SK-N-SH (cell line): ENCODE measurements around the gene ZC3H13. TPM values are rescaled to one million over a fixed set of nuclear protein-coding genes. Genes with fewer than 3 reads are reported as not detected.

Experiments
- CTCF ChIA-PET: fragments of 300-600, 350-600 bp; formaldehyde crosslinking; extraction: SDS; loops from one replicate; lab custom pipeline; 2021; lab: Yijun Ruan, JAX
- POLR2A ChIA-PET: fragments of 350-600 bp; sonication (Branson Sonifier 250); formaldehyde crosslinking; extraction: SDS; loops from one replicate; lab custom pipeline; 2020; ENCODE audit warnings: antibody characterized with exemption, inconsistent platforms; lab: Yijun Ruan, JAX
- DNase-seq: peaks from one replicate; pipeline ENCODE4 v3.0.0; 2012
- H2AFZ ChIP-seq: fragments of 200-600 bp; sonication (generic); 2 replicates; pipeline ENCODE4 v1.8.1; 2016; ENCODE audit warnings: antibody characterized with exemption, mild to moderate bottlenecking, low read depth
- H3F3A ChIP-seq: fragments of 200-600 bp; sonication (generic); replicated peaks from 2 replicates; pipeline ENCODE3; 2016; ENCODE audit warnings: antibody characterized with exemption, mild to moderate bottlenecking; ENCODE audit not compliant: insufficient read depth
- H3K27ac ChIP-seq, 2 experiments: fragments of 200-500 bp in 1 of 2; fragments of 200-600 bp in 1 of 2; sonication (Bioruptor generic) in 1 of 2; sonication (generic), shearing (Covaris generic) in 1 of 2; 2 replicates each; pipeline versions ENCODE4 v1.5.1 to v1.6.1; 2014 to 2016; ENCODE audit warnings: low read depth in 2 of 2, inconsistent platforms in 1 of 2, low read length in 1 of 2, mild to moderate bottlenecking in 1 of 2, mixed read lengths in 1 of 2
- H3K27me3 ChIP-seq: fragments of 200-600 bp; sonication (generic), shearing (Covaris generic); 2 replicates; pipeline ENCODE4 v1.6.1; 2016; ENCODE audit warnings: mixed run types; ENCODE audit not compliant: insufficient read depth
- H3K36me3 ChIP-seq, 2 experiments: fragments of 200-500 bp in 1 of 2; fragments of 200-600 bp in 1 of 2; sonication (Bioruptor generic) in 1 of 2; sonication (generic) in 1 of 2; replicated peaks in 1 of 2; 2 replicates each; pipeline versions ENCODE3 to v1.5.1; 2014 to 2016; ENCODE audit warnings: low read length in 1 of 2, mild to moderate bottlenecking in 1 of 2; ENCODE audit not compliant: insufficient read depth in 2 of 2, control insufficient read depth in 1 of 2
- H3K4me1 ChIP-seq, 2 experiments: fragments of 200-500 bp in 1 of 2; fragments of 200-600 bp in 1 of 2; sonication (Bioruptor generic) in 1 of 2; sonication (generic), shearing (Covaris generic) in 1 of 2; 2 replicates each; pipeline versions ENCODE4 v1.5.1 to v1.6.1; 2014 to 2016; ENCODE audit warnings: low read depth in 1 of 2, low read length in 1 of 2, mixed run types in 1 of 2; ENCODE audit not compliant: insufficient read depth in 2 of 2, control insufficient read depth in 1 of 2
- H3K4me2 ChIP-seq: fragments of 200-600 bp; sonication (generic), shearing (Covaris generic); 2 replicates; pipeline ENCODE4 v1.6.1; 2017; ENCODE audit warnings: mixed run types
- H3K4me3 ChIP-seq, 2 experiments: fragments of 200-500 bp in 1 of 2; fragments of 200-600 bp in 1 of 2; sonication (Bioruptor generic) in 1 of 2; sonication (generic), shearing (Covaris generic) in 1 of 2; 2 replicates each; pipeline versions ENCODE4 v1.5.1 to v1.8.1; 2014 to 2016; ENCODE audit warnings: low read depth in 2 of 2, inconsistent platforms in 1 of 2, low read length in 1 of 2, mild to moderate bottlenecking in 1 of 2, mixed read lengths in 1 of 2, moderate library complexity in 1 of 2
- H3K79me2 ChIP-seq: fragments of 200-600 bp; sonication (generic); 2 replicates; pipeline ENCODE4 v1.8.1; 2017; ENCODE audit warnings: mild to moderate bottlenecking; ENCODE audit not compliant: insufficient read depth
- H3K9ac ChIP-seq: fragments of 200-600 bp; sonication (generic); 2 replicates; pipeline ENCODE4 v1.6.1; 2017; ENCODE audit warnings: mixed run types
- H3K9me2 ChIP-seq: fragments of 200-600 bp; sonication (generic); 2 replicates; pipeline ENCODE4 v1.6.1; 2017; ENCODE audit warnings: mixed run types
- H3K9me3 ChIP-seq: fragments of 200-600 bp; sonication (generic); 2 replicates; pipeline ENCODE4 v1.6.1; 2017; ENCODE audit warnings: mixed run types, mild to moderate bottlenecking, moderate library complexity
- H4K20me1 ChIP-seq: fragments of 200-600 bp; sonication (generic); 2 replicates; pipeline ENCODE4 v1.6.1; 2017; ENCODE audit warnings: mild to moderate bottlenecking, mixed run types; ENCODE audit not compliant: insufficient read depth
- ELF1 ChIP-seq: IDR thresholded peaks from 2 replicates; pipeline ENCODE4 v1.4.0; 2012
- EP300 ChIP-seq, 2 experiments: IDR thresholded peaks; 2 replicates each; pipeline versions ENCODE4 v1.4.0 to v1.6.1; 2012; ENCODE audit warnings: borderline replicate concordance in 1 of 2, low read depth in 1 of 2, low read length in 1 of 2
- EZH2phosphoT487 ChIP-seq: fragments of 200-600 bp; sonication (generic); IDR thresholded peaks from 2 replicates; pipeline ENCODE4 v1.6.1; 2017; ENCODE audit warnings: low read depth, mixed run types, mild to moderate bottlenecking, antibody characterized with exemption, moderate library complexity, borderline replicate concordance
- FOSL2 ChIP-seq: IDR thresholded peaks from 2 replicates; pipeline ENCODE4 v1.4.0; 2012; ENCODE audit warnings: low read depth, mild to moderate bottlenecking, moderate library complexity, borderline replicate concordance
- FOXJ3 ChIP-seq: sonication (generic); formaldehyde crosslinking; IDR thresholded peaks from 2 replicates; pipeline ENCODE4 v1.5.1; 2020; ENCODE audit warnings: mild to moderate bottlenecking, missing genetic modification reagents
- GATA2 ChIP-seq: sonication (generic); formaldehyde crosslinking; IDR thresholded peaks from 2 replicates; pipeline ENCODE4 v1.5.0; 2020; ENCODE audit warnings: mild to moderate bottlenecking, missing genetic modification reagents
- MAX ChIP-seq: IDR thresholded peaks from 2 replicates; pipeline ENCODE4 v1.4.0; 2012; ENCODE audit warnings: low read depth
- MXI1 ChIP-seq: IDR thresholded peaks from 2 replicates; pipeline ENCODE4 v1.6.1; 2012; ENCODE audit warnings: mild to moderate bottlenecking, low read depth, low read length, improper control_type of control experiment
- POLR2AphosphoS5 ChIP-seq: IDR thresholded peaks from 2 replicates; pipeline ENCODE4 v1.6.1; 2012; ENCODE audit warnings: low read depth, low read length
- RAD21 ChIP-seq: IDR thresholded peaks from 2 replicates; pipeline ENCODE4 v1.6.1; 2012; ENCODE audit warnings: mild to moderate bottlenecking, low read length
- RXRA ChIP-seq: IDR thresholded peaks from 2 replicates; pipeline ENCODE4 v1.4.0; 2012; ENCODE audit warnings: low read depth, mild to moderate bottlenecking, borderline replicate concordance
- SMC3 ChIP-seq: IDR thresholded peaks from 2 replicates; pipeline ENCODE4 v1.6.1; 2012; ENCODE audit warnings: low read depth, low read length, improper control_type of control experiment
- TAF1 ChIP-seq: IDR thresholded peaks from 2 replicates; pipeline ENCODE4 v1.6.1; 2012; ENCODE audit warnings: low read depth, mild to moderate bottlenecking, low read length, moderate library complexity, borderline replicate concordance
- TCF12 ChIP-seq: IDR thresholded peaks from 2 replicates; pipeline ENCODE4 v1.4.0; 2012
- YY1 ChIP-seq: IDR thresholded peaks from 2 replicates; pipeline ENCODE4 v1.4.0; 2012; ENCODE audit warnings: low read depth, mild to moderate bottlenecking
- ZBTB33 ChIP-seq: IDR thresholded peaks from 2 replicates; pipeline ENCODE4 v1.4.0; 2012; ENCODE audit warnings: low read depth, borderline replicate concordance
- WGBS: methylation state at CpG from one replicate; pipeline ENCODE4 v1.1.6; 2017; ENCODE audit warnings: low lambda C conversion rate; 5-methylcytosine and 5-hydroxymethylcytosine counted together
- polyA plus RNA-seq, 3 experiments: library from polyadenylated mRNA; depleted of rRNA; stranded (reverse); fragments of >200 nt; gene quantifications; 2 replicates each; pipeline ENCODE4 v1.2.3, GENCODE V29; 2012
- TF ChIP-seq, protein P1 (sequence below): IDR thresholded peaks from 2 replicates; pipeline ENCODE4; 2012

The ZC3H13 gene
- polyA plus RNA-seq, 1 of the 3 experiments (the other 2 are of a cell fraction): 4.4 TPM

- H2AFZ ChIP-seq: no peak overlapping the region
- POLR2A ChIA-PET: interaction anchor here (0.7 kb wide), 1 partner anchor 125 kb away, joined by 3 read pairs; no protein-coding TSS in a partner anchor
- H3K27ac ChIP-seq: no peak overlapping the region
- no peaks in the 10 kb centered on the region for H3F3A ChIP-seq
- no peak overlapping the region for H3K4me2 ChIP-seq
- H3K9ac ChIP-seq: no peak overlapping the region
- no peaks in the 10 kb centered on the region for H3K9me3 ChIP-seq
- H3K4me1 ChIP-seq: no peaks in the 10 kb centered on the region
- no peaks in the 10 kb centered on the region for H3K79me2 ChIP-seq
- H3K27me3 ChIP-seq: no peaks in the 10 kb centered on the region
- TF ChIP-seq ZBTB33 (no peak), YY1 (no peak), FOSL2 (no peak), ELF1 (no peak), TAF1 (no peak), EP300 (IDR thresholded peaks at IDR 0.05; ENCODE audit: borderline replicate concordance in 1 of 2, low read depth in 1 of 2, low read length in 1 of 2) (no peak), FOXJ3 (CRISPR knock-in tag) (no peak), SMC3 (no peak), MXI1 (no peak), MAX (no peak), RXRA (no peak), EZH2phosphoT487 (no peak)
- TF ChIP-seq, protein P1, sequence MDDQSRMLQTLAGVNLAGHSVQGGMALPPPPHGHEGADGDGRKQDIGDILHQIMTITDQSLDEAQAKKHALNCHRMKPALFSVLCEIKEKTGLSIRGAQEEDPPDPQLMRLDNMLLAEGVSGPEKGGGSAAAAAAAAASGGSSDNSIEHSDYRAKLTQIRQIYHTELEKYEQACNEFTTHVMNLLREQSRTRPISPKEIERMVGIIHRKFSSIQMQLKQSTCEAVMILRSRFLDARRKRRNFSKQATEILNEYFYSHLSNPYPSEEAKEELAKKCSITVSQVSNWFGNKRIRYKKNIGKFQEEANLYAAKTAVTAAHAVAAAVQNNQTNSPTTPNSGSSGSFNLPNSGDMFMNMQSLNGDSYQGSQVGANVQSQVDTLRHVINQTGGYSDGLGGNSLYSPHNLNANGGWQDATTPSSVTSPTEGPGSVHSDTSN: no peak
- H4K20me1 ChIP-seq: no peaks in the 10 kb centered on the region
- WGBS: 96% methylated on average over 4 of the region's 4 CpGs
- peaks cover 12% of the 10 kb centered on the region in 2 experiments for H3K36me3 ChIP-seq
- CTCF ChIA-PET: interaction anchor here (0.7 kb wide), 1 partner anchor 176 kb away, joined by 3 read pairs; no protein-coding TSS in a partner anchor
- DNase-seq: no peak
- no peaks in the 10 kb centered on the region for H3K9me2 ChIP-seq
- no peak overlapping the region for H3K4me3 ChIP-seq
These were observed 102.1 kb downstream of the ZC3H13 start for GRCh38 chr13:45950386-45951000.

DNA sequence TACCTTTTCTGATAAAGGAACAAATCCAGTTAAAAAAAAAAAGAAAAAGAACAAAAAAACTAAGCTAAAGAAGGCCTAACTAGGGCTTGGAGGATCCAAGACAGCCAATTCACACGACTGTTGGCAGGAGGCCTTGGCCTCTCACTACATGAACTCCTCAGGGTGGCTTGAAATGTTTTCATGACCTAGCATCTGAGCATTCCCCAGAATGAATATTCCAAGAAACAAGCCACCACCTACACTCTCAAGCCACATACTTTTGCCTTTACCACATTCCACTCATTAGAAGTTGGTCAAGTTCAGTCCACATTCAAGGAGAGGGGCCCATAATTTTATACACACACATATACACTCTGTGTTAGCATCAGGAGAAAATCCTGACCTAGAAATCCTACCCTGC is 103.4 kb downstream of the ZC3H13 start:
- Histone ChIP-seq H3K27me3 (no peaks in the 10 kb centered on the region), H3K9me2 (no peaks in the 10 kb centered on the region), H3K4me3 (no peak overlapping the region), H2AFZ (no peak overlapping the region), H3K9ac (no peak overlapping the region), H3K79me2 (no peaks in the 10 kb centered on the region), H3F3A (no peaks in the 10 kb centered on the region), H3K9me3 (no peaks in the 10 kb centered on the region)
- TF ChIP-seq SMC3: no peak
- no peak for TF ChIP-seq RAD21
- no peak for TF ChIP-seq TCF12
- TF ChIP-seq GATA2 (CRISPR knock-in tag): no peak
- TF ChIP-seq POLR2AphosphoS5: no peak
- TF ChIP-seq, all 33 proteins: peak for 0
- no peak overlapping the region for H3K4me2 ChIP-seq
- H4K20me1 ChIP-seq: no peaks in the 10 kb centered on the region
- DNase-seq: no peak
- ChIA-PET POLR2A (no interaction called here), CTCF (interaction anchor here (1.1 kb wide), 1 partner anchor 103 kb away, joined by 4 read pairs; no protein-coding TSS in a partner anchor)
- no peak overlapping the region for H3K27ac ChIP-seq
- WGBS: 89% methylated on average over 1 of the region's 1 CpG
- peaks cover 0 to under 1% of the 10 kb centered on the region in 2 experiments for H3K36me3 ChIP-seq
- H3K4me1 ChIP-seq: no peaks in the 10 kb centered on the region
